Activated CD4-positive, alpha-beta memory T cell treated with anti-CD3 and anti-CD28 coated beads, Interleukin-2, amount 10 ng/mL, durations not matched to agents 7 days and 5 days (primary cell): ENCODE data around the gene SP3. TPM values are rescaled to one million over a fixed set of nuclear protein-coding genes. Genes with fewer than 3 reads are reported as not detected.

Source experiments
- CTCF ChIA-PET: fragments of 350-600 bp; sonication (Branson Sonifier 250); formaldehyde crosslinking; loops from one replicate; lab custom pipeline; 2021; ENCODE audit warnings: antibody characterized with exemption, inconsistent platforms; lab: Charles Lee
- POLR2A ChIA-PET: fragments of 350-600 bp; sonication (Branson Sonifier 250); formaldehyde crosslinking; loops from one replicate; lab custom pipeline; 2021; ENCODE audit warnings: antibody characterized with exemption; lab: Charles Lee
- DNase-seq: peaks from one replicate; pipeline ENCODE4 v3.0.0-alpha.2; 2020
- H3K27ac Mint-ChIP-seq: one replicate; pipeline ENCODE4 v1.8.0; 2021; ENCODE audit warnings: mild to moderate bottlenecking, mixed read lengths
- H3K27me3 Mint-ChIP-seq: one replicate; pipeline ENCODE4 v1.8.0; 2021; ENCODE audit warnings: mixed read lengths
- H3K36me3 Mint-ChIP-seq: one replicate; pipeline ENCODE4 v1.8.0; 2021; ENCODE audit warnings: low read depth, mixed read lengths
- H3K4me1 Mint-ChIP-seq: one replicate; pipeline ENCODE4 v1.8.0; 2021; ENCODE audit warnings: mixed read lengths
- H3K4me3 Mint-ChIP-seq: one replicate; pipeline ENCODE4 v1.8.0; 2021; ENCODE audit warnings: mild to moderate bottlenecking, mixed read lengths
- H3K9me3 Mint-ChIP-seq: one replicate; pipeline ENCODE4 v1.8.0; 2021; ENCODE audit warnings: mixed read lengths
- total RNA-seq, 2 experiments: library from RNA; stranded (reverse); gene quantifications; one replicate each; pipeline ENCODE4 v1.2.3, GENCODE V29; 2021

Gene SP3
- total RNA-seq, 2 experiments from 2014 or later = 94.9 to 96.9 TPM

DNA sequence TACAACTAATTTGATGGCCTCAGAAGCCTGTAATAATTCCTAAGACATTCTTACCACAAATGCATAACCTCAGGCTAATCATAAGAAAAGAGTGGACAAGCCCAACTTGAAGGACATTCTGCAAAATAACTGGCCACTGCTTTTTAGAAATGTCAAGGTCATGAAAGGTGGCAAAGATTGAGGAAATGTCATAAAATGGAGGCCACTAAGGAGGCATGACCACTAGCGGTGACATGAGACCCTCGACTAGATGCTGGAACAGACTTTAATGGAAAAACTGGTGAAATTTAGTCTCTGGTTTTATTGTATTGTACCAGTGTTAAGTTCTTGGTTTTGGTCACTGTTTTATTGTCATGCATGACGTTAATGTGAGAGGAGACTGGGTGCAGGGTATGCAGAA, 78.6 kb downstream of the SP3 start:
- no peak for DNase-seq
- Mint-ChIP-seq H3K27me3 (peaks cover 6% of the 10 kb centered on the region), H3K27ac (no peak overlapping the region), H3K9me3 (peaks cover 16% of the 10 kb centered on the region), H3K4me1 (no peaks in the 10 kb centered on the region), H3K4me3 (no peak overlapping the region), H3K36me3 (peaks cover 5% of the 10 kb centered on the region)
- POLR2A ChIA-PET = no interaction called here
- CTCF ChIA-PET = interaction anchor here (0.9 kb wide), 1 partner anchor 29 kb away, joined by 3 read pairs; no protein-coding TSS in a partner anchor

DNA sequence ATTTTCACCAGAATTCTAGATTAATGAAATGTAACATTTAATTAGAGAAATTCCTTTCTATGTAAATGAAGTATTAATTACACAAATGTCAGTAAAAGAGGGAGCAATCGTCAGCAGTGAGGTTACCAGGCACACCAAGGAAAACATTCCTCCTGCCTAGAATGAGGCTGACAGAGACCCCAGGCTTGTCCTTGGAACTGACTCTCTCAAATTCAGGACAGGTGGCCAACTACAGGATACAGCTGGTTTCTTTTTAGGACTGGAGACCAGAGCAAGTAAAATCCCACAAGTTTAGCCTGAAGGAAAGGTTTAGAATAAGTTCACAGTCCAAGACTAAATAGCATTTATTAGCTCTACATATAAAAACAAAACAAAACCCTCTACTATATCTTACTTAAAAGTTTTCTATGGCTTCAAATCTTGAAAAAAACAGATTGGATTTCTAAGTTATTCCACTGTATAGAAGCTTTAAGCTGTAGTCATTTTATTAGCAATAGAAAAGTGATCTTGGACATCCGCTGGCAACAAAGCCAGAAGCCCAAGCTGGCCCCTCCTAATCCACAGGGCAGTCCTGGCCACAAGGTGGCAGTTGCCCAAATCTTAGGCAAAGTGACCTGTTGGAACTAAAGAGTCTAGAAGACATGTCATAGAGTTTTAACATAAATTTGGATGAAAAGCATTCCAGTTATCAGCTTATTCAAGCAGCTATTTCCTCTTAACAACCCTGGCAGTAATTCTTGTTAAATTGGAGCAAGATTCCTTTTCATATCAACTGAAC, 81.0 kb downstream of the SP3 start:
- POLR2A ChIA-PET = no interaction called here
- H3K4me3 Mint-ChIP-seq = no peak overlapping the region
- H3K4me1 Mint-ChIP-seq = no peaks in the 10 kb centered on the region
- H3K36me3 Mint-ChIP-seq = peaks cover 5% of the 10 kb centered on the region
- peaks cover 12% of the 10 kb centered on the region for H3K27me3 Mint-ChIP-seq
- H3K9me3 Mint-ChIP-seq = peaks cover 6% of the 10 kb centered on the region
- CTCF ChIA-PET = interaction anchor here (1.0 to 1.4 kb wide), 2 partner anchors 12 to 457 kb away, joined by 3 to 7 read pairs; no protein-coding TSS in a partner anchor
- no peak overlapping the region for H3K27ac Mint-ChIP-seq
- no peak for DNase-seq

GRCh38 chr2:173881886-173882285, 83.3 kb downstream of the SP3 start:
- Mint-ChIP-seq H3K9me3 (no peaks in the 10 kb centered on the region), H3K27me3 (peaks cover 16% of the 10 kb centered on the region), H3K4me1 (no peaks in the 10 kb centered on the region), H3K4me3 (no peak overlapping the region), H3K27ac (no peak overlapping the region), H3K36me3 (no peaks in the 10 kb centered on the region)
- no peak for DNase-seq
- POLR2A ChIA-PET = no interaction called here
- CTCF ChIA-PET = no interaction called here

DNA sequence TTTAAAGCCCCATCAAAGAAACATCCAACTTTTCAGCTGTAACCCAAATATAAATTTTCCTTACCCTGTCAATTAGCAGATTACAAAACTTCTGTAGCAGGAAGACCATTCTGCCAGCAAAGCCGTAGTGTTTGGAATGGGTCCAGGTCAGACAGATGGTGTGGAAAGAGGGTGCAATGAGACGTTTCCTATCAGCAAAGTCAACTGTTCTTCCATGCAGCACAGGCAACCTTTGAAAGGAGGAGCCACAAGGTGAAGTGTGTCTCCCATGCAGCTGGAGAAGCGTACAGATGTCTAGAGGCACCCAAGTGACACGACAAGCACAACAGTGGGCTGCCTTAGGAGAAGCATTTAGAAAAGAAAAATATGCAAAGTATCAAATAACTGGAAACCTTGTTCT, 83.7 kb downstream of the SP3 start:
- ChIA-PET POLR2A (no interaction called here), CTCF (no interaction called here)
- H3K4me3 Mint-ChIP-seq = no peak overlapping the region
- H3K27me3 Mint-ChIP-seq = peaks cover 13% of the 10 kb centered on the region
- no peaks in the 10 kb centered on the region for H3K4me1 Mint-ChIP-seq
- H3K36me3 Mint-ChIP-seq = no peaks in the 10 kb centered on the region
- H3K9me3 Mint-ChIP-seq = no peaks in the 10 kb centered on the region
- no peak for DNase-seq
- H3K27ac Mint-ChIP-seq = no peak overlapping the region

DNA sequence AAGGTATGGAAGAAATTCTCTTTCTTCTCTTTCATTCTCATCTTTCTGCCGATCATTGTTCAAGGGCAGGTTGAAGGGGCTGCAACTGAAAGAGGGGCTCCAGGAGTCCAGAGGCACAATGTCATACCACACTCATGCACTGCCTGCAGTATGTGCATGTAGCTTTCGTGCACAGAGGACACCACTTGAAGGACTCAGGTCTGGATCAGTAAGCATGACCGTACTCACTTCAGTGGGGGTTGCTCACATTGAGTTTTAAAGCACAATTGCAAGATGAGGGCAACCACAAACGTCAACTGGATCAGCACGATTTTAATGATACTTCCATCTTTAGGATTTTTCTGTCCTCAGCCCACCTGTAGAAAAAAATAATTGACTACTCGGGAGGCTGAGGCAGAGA, 84.6 kb downstream of the SP3 start:
- H3K27ac Mint-ChIP-seq = no peak overlapping the region
- no peaks in the 10 kb centered on the region for H3K9me3 Mint-ChIP-seq
- ChIA-PET POLR2A (no interaction called here), CTCF (no interaction called here)
- H3K36me3 Mint-ChIP-seq = no peaks in the 10 kb centered on the region
- no peak overlapping the region for H3K4me3 Mint-ChIP-seq
- peaks cover 11% of the 10 kb centered on the region for H3K27me3 Mint-ChIP-seq
- H3K4me1 Mint-ChIP-seq = no peaks in the 10 kb centered on the region
- no peak for DNase-seq

DNA sequence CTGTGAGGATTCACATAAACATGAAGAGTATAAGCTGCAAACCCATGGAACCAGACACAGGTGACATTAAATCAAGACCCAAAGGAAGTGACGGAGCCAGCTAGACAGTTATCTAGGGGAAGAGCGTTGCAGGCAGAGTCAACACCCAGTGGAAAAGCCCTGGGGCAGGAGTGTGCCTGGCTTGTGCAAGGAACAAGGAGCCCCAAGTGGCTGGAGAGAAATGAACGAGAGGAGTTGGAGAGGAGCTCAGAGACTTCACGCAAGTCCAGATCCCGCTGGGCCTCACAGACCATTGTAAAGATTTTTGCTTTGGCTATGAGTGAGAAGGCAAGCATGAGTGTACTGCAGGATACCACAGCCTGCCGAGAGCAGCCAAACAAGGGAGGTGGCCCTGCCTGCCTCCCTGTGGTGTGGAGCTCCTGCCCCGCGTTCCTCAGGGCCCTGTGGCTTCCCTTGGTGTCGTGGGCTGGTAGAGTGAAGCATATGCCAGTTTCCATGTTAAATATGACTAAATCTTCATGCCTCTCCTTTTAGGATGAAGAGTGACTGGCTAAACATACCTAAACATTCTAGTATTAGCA, 88.2 kb downstream of the SP3 start:
- H3K27ac Mint-ChIP-seq = no peak overlapping the region
- CTCF ChIA-PET = no interaction called here
- no peaks in the 10 kb centered on the region for H3K9me3 Mint-ChIP-seq
- H3K4me3 Mint-ChIP-seq = no peak overlapping the region
- no peak for DNase-seq
- H3K36me3 Mint-ChIP-seq = no peaks in the 10 kb centered on the region
- H3K4me1 Mint-ChIP-seq = no peaks in the 10 kb centered on the region
- POLR2A ChIA-PET = no interaction called here
- peaks cover 11% of the 10 kb centered on the region for H3K27me3 Mint-ChIP-seq

GRCh38 chr2:173874894-173875237, 90.3 kb downstream of the SP3 start:
- no peak for DNase-seq
- no peaks in the 10 kb centered on the region for H3K9me3 Mint-ChIP-seq
- ChIA-PET CTCF (no interaction called here), POLR2A (no interaction called here)
- H3K4me3 Mint-ChIP-seq = no peak overlapping the region
- H3K4me1 Mint-ChIP-seq = no peaks in the 10 kb centered on the region
- H3K36me3 Mint-ChIP-seq = no peaks in the 10 kb centered on the region
- peaks cover 11% of the 10 kb centered on the region for H3K27me3 Mint-ChIP-seq
- no peak overlapping the region for H3K27ac Mint-ChIP-seq

DNA sequence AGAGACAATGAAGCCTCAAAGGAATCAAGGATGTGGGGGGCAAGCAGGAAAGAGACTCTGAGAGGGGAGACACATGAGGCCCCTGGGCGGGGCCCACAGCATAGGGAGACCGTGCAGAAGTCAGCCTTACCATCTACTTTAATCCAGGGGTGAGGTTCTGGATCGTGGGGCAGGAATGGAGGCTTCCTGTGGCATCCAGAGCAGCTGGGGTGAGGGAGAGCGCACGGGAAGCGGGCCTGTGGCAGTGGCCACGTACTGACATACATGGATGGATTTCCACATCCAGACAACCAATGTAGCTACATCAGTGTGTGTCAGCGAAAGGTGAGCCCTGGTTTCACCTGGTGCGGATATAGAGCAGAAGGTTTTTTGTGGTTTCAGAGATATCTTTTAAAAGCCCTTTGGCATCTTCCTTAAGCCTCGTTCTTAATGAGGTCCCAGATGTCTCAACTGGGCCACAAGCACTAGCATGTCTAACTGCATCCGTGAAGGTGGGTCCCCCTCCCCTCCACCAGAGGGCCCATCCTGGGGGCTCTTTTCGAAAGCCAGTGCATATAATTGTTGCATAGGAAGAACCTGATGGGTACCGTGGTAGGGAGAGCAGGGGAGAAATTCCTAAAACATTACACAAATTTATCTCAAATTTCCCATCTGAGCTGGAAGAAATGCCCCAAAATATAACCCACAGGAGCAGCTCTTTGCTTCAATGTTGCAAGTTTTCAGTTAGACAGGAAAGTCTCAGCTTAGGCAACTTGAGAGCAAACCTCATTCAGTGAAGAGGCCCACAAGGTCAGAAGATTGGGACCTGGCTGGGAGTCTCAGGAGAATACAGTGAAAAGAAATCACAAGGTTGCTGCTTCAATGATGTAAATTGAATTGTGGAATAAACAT, 90.9 kb downstream of the SP3 start:
- DNase-seq = no peak
- peaks cover 9% of the 10 kb centered on the region for H3K27me3 Mint-ChIP-seq
- ChIA-PET POLR2A (no interaction called here), CTCF (no interaction called here)
- H3K4me1 Mint-ChIP-seq = no peaks in the 10 kb centered on the region
- no peaks in the 10 kb centered on the region for H3K36me3 Mint-ChIP-seq
- no peaks in the 10 kb centered on the region for H3K9me3 Mint-ChIP-seq
- H3K4me3 Mint-ChIP-seq = no peak overlapping the region
- no peak overlapping the region for H3K27ac Mint-ChIP-seq

DNA sequence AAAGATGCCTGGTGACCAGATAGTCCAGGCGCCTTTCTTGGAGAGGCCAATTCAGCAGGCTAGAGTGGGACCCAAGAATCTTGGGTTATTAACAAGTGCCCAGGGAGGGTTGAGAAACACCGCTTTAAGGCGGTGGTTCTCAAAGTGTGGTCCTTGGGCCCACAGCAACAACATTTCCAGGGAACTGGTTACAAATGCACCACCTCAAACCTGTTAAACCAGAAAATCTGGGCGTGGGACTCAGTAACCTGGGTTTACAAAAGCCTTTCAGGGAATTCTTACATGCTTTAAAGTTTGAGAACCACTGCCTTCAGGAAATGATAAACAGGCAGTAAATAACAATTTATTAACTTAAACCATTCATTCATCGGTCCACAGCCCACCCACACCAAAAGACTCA, 92.5 kb downstream of the SP3 start:
- H3K36me3 Mint-ChIP-seq = no peaks in the 10 kb centered on the region
- CTCF ChIA-PET = interaction anchor here (0.8 kb wide), 1 partner anchor 12 kb away, joined by 3 read pairs; no protein-coding TSS in a partner anchor
- H3K27me3 Mint-ChIP-seq = peaks cover 15% of the 10 kb centered on the region
- H3K4me3 Mint-ChIP-seq = no peak overlapping the region
- DNase-seq = no peak
- H3K27ac Mint-ChIP-seq = no peak overlapping the region
- POLR2A ChIA-PET = no interaction called here
- no peaks in the 10 kb centered on the region for H3K9me3 Mint-ChIP-seq
- no peaks in the 10 kb centered on the region for H3K4me1 Mint-ChIP-seq

DNA sequence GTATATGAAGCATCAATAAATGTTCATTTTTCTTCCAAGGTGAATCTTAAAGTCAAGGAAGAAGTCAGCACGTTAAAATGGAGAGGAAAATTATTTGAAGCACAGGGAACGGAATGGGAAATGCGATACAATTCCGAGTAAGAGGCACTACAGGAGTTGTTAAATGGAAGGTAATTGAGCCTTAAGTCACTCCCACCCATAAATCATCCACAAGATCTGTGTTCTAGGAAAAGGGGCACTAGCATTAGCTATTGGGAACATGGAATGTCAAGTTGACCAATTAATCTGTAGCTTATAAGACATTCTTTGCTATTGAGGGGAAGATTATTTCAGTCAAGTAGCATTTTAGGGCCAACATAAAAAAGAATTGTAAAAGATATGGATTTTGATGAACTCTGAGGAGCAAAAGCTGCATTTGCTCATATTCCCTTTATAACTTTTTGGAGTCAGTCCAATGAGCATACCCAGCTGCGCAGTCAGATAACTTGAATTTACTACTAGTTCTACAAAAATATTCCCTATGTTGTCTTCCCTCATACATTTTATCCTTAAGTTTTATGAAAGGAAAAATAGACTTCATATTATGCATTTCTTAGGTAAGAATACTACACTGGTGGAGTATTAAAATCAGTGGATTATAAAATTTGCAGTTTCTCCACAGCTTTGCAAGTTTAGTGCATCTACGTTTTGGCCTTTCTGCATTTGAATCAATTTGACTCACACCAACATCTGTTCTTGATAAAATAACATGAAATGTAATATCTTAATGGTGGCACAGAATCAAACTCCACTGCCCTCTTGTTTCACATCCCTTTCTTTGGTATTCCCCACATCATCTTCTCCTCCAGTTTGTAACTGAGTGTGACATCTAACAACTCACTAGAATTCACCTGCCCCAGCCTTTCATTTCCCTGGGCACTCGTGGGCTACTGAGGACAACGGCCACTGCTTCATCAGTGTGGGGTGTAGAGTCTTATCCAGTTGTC, 95.6 kb downstream of the SP3 start:
- POLR2A ChIA-PET = no interaction called here
- DNase-seq = no peak
- CTCF ChIA-PET = no interaction called here
- Mint-ChIP-seq H3K27ac (no peak overlapping the region), H3K36me3 (no peaks in the 10 kb centered on the region), H3K4me3 (no peak overlapping the region), H3K4me1 (no peaks in the 10 kb centered on the region), H3K27me3 (peaks cover 18% of the 10 kb centered on the region), H3K9me3 (no peaks in the 10 kb centered on the region)

DNA sequence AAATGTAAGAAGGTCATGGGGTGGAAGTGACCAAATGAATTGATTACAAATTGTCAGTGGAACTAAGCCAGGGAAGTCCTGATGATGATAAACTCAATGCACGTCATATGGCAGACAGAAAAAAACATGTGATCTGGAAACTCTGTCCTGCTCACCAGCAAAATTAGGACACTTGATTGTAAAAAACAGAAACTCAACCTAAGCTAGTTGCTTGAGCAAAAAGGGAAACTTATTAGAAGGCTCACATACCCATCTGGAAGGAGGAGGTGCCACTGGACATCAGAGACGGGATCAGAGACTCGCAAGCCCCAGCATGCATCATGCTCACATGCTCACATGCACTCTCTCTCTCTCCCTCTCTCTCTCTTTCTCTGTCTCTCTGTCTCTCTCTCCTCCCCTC, 96.8 kb downstream of the SP3 start:
- POLR2A ChIA-PET = no interaction called here
- H3K27me3 Mint-ChIP-seq = peaks cover 18% of the 10 kb centered on the region
- H3K4me3 Mint-ChIP-seq = no peak overlapping the region
- H3K36me3 Mint-ChIP-seq = no peaks in the 10 kb centered on the region
- H3K27ac Mint-ChIP-seq = no peak overlapping the region
- H3K4me1 Mint-ChIP-seq = no peaks in the 10 kb centered on the region
- CTCF ChIA-PET = interaction anchor here (0.5 kb wide), 1 partner anchor 62 kb away, joined by 5 read pairs; no protein-coding TSS in a partner anchor
- H3K9me3 Mint-ChIP-seq = no peaks in the 10 kb centered on the region
- DNase-seq = no peak

- ChIA-PET CTCF (no interaction called here), POLR2A (no interaction called here)
- H3K27ac Mint-ChIP-seq = no peak overlapping the region
Measured at GRCh38 chr2:173866874-173867618, 98.1 kb downstream of the SP3 start.

More at GRCh38 chr2:173866874-173867618, 98.1 kb downstream of the SP3 start:
- Mint-ChIP-seq H3K9me3 (no peaks in the 10 kb centered on the region), H3K4me1 (no peaks in the 10 kb centered on the region), H3K27me3 (peaks cover 18% of the 10 kb centered on the region), H3K36me3 (no peaks in the 10 kb centered on the region), H3K4me3 (no peak overlapping the region)
- no peak for DNase-seq
